HG03520 (cell line): Measurements from ENCODE around the gene HCN2.

Experiments used
- ATAC-seq: cut with Tn5 transposase; IDR thresholded peaks from one replicate; pipeline ENCODE4 v1.9.1; 2021; ENCODE audit warnings: mild to moderate bottlenecking, moderate library complexity; ENCODE audit not compliant: unreplicated experiment

The HCN2 gene

DNA sequence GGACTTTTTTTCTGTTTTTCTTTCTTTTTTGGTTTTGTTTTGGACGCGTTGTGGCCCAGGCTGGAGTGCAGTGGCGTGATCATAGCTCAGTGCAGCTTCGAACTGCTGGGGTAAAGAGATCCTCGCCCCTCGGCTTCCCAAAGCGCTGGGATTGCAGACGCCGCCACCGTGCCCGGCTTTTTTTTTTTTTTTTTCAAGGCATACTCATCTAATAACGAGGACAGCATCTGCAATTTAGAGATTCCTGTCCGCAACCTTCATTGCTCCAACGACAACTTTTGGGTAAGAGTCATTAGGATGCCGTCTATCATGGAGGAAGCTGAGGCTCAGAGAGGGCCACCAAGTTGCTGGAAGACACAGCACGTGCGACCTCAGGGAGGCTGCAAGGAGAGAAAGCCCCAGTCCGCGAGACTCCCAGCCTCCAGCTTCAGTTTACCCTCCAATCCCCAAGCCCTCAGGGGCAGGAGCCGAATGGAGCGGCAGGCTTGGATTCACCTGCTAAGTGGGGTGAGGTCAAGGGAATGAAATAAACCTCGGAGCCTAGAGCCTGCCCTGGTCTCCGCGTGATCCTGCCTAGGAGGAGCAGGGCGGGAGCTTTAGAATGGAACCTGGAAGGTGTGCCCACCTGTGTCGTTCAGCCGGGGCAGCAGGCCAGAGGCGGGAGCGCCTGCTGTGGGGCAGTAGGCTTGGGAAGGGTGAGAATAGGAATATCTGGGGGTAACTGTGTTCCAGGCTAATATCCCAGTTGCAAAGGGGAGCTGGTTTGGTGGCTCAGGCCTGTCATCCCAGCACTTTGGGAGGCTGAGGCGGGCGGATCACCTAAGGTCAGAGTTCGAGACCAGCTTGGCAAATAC, 44.3 kb downstream of the HCN2 start:
- ATAC-seq, result no peak

GRCh38 chr19:634975-635652, 45.4 kb downstream of the HCN2 start:
- no peak for ATAC-seq

- no peak for ATAC-seq
Observed at GRCh38 chr19:638906-639252, 49.2 kb downstream of the HCN2 start.

- peak; percentile 59 for ATAC-seq
Observed at GRCh38 chr19:639253-640160, 49.8 kb downstream of the HCN2 start, which contains the start of gene FGF22. Gene FGF22, plus strand, starts transcription at chr19:639879. Its CDS starts 47 bp downstream, at chr19:639926.

GRCh38 chr19:640161-640558, 50.5 kb downstream of the HCN2 start:
- no peak for ATAC-seq

DNA sequence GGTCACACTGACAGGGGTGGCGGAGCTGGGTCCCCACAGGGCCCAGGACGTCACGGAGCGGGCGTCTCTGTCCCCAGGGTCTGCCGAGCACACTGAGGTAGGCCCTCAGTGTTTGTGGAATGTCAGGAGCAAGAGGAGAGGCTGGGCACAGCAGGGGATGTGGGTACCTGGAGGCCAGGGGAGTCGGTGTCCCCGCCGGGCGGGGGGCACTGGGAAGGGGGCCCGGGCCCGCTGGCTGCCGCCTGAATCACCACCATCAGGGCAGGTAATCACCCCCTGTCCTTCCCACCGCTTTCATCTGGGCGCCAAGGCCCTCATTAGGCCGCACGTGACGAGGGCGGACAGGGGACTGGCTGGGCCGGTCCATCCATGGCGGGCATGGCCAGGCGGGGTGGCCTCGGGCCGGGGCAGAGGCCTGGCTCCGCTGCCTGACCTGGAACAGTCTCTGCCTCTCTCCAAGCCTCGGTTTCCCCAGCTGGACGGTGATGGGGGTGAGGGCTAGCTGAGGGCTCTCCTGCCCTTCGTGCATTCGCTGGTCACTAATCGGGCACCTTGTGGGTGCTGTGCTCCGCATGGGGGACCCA, 51.0 kb downstream of the HCN2 start:
- ATAC-seq, result no peak

- ATAC-seq, result no peak
Observed at GRCh38 chr19:641702-642101, 52.0 kb downstream of the HCN2 start.

GRCh38 chr19:642767-643727, 53.4 kb downstream of the HCN2 start:
- ATAC-seq, result no peak

- ATAC-seq, result no peak
Observed at GRCh38 chr19:643736-644135, 54.1 kb downstream of the HCN2 start.

- no peak for ATAC-seq
Observed at GRCh38 chr19:644363-644762, 54.7 kb downstream of the HCN2 start.

- ATAC-seq, result no peak
Observed at GRCh38 chr19:644789-645188, 55.1 kb downstream of the HCN2 start.

GRCh38 chr19:645912-646778, 56.5 kb downstream of the HCN2 start:
- no peak for ATAC-seq

GRCh38 chr19:646779-647565, 57.3 kb downstream of the HCN2 start:
- no peak for ATAC-seq

DNA sequence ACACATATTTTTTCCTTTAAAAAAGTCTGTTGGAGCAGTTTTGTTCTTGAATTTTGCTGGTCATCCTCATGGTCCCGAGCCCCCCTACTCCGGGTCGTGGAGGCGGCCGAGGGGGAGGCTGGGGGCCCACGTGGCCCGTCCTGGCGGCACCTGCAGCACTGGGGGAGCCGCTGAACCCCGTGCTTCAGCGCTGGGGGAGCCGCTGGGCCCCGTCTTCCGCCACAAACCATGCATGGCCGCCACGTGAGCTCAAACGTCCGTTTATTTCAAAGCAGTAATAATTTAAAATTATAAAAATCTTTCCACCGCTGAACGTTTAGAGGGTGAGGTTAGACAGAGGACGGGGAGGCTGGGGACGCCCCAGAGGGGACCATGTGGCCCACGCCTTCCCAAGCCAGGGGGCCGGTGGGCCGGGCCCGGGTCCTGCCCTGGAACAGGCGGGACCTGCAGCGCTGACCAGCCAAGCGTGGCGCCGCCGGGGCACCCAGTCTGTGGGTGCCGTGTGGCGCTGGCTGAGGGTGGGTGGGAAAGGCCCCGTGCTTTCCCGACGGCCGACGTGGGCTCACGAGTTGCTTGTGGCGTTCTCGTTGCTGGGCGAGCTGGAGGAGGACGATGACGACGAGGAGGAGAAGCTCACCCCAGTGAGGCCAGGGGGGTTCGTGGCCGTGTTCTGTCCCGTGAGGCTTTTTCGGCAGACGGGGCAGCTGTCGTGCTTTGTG, 58.0 kb downstream of the HCN2 start:
- no peak for ATAC-seq

GRCh38 chr19:648305-648704, 58.6 kb downstream of the HCN2 start:
- ATAC-seq, result no peak

DNA sequence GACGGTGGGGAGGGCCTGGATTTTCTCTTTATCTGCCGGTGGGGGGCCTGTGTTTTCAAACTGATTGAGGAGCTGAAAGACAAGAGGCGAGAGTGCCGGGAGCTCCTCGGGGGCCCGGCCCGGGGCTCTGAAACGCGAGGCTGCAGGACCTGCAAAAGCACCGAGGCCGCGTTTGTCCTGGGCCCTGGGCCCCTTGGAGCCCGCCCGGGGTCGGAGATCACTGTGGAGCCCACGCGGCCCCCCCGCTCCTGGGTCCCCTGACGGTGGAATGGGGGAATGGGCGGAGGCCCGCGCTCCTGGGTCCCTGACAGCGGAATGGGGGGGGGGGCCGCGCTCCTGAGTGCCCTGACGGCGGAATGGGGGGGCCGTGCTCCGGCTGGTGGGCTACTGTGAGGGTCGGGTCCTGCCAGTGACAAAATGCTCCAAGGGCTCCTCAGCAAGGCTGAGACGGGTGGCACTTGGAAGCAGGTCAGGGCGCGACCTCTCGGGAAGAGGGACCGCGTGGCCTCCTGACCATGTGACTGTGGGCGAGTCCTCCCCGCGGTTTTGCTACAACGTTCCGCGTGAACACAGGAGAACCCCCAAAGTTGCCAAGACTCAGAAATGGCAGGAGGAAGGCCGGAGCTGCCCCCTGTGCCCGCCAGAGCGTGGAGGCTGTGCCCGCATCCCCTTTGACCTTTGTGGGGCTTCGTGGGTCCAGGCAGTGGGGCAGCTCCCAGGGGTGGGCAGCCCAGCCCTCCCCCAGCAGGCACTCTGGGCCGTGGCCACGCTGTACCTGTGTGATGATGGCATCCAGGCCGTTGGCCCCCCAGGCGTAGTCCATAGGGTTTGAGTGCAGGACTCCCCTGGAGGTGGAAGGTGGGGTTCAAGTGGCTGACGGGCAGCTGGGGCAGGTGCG, 59.5 kb downstream of the HCN2 start:
- no peak for ATAC-seq
